Osteoblast (primary cell): ENCODE results near the gene FOXL3. TPM values are rescaled to one million over a fixed set of nuclear protein-coding genes. Genes with fewer than 3 reads are reported as not detected.

Source experiments
- DNase-seq: peaks from one replicate; pipeline ENCODE4 v3.0.0; 2011; ENCODE audit warnings: low spot score, mixed read lengths; ENCODE audit not compliant: insufficient read length; ENCODE audit errors: missing footprints
- H2AFZ ChIP-seq: 2 replicates; pipeline ENCODE4 v1.6.0; 2011; ENCODE audit warnings: mild to moderate bottlenecking, low read length
- H3K27ac ChIP-seq: 2 replicates; pipeline ENCODE4 v1.5.1; 2011; ENCODE audit warnings: mild to moderate bottlenecking, low read depth, low read length, moderate library complexity
- H3K27me3 ChIP-seq: 2 replicates; pipeline ENCODE4 v1.6.0; 2012; ENCODE audit warnings: mild to moderate bottlenecking, control low read depth, inconsistent platforms, low read length, moderate library complexity; ENCODE audit not compliant: insufficient read depth
- H3K36me3 ChIP-seq: 2 replicates; pipeline ENCODE4 v1.5.1; 2011; ENCODE audit warnings: mild to moderate bottlenecking, low read length, control low read depth, moderate library complexity; ENCODE audit not compliant: insufficient read depth
- H3K4me1 ChIP-seq: 2 replicates; pipeline ENCODE4 v1.5.1; 2011; ENCODE audit warnings: mild to moderate bottlenecking, low read length, control low read depth, moderate library complexity; ENCODE audit not compliant: insufficient read depth
- H3K4me2 ChIP-seq: 2 replicates; pipeline ENCODE4 v1.6.0; 2011; ENCODE audit warnings: mild to moderate bottlenecking, low read length; ENCODE audit not compliant: insufficient read depth
- H3K4me3 ChIP-seq: fragments of 200-600 bp; sonication (generic); 3 replicates; pipeline ENCODE4 v1.5.1; 2012; ENCODE audit warnings: mild to moderate bottlenecking, low read length, inconsistent platforms; ENCODE audit not compliant: insufficient read depth
- H3K79me2 ChIP-seq: 2 replicates; pipeline ENCODE4 v1.6.0; 2012; ENCODE audit warnings: mild to moderate bottlenecking, low read length, control low read depth, inconsistent platforms; ENCODE audit not compliant: insufficient read depth
- H3K9me3 ChIP-seq: 2 replicates; pipeline ENCODE4 v1.5.1; 2011; ENCODE audit warnings: low read depth, low read length, control low read depth
- H4K20me1 ChIP-seq: 2 replicates; pipeline ENCODE4 v1.6.0; 2012; ENCODE audit warnings: mild to moderate bottlenecking, low read length, control low read depth; ENCODE audit not compliant: insufficient read depth
- total RNA-seq: library from RNA; depleted of rRNA; stranded (reverse); fragments of >200 nt; gene quantifications from 2 replicates; pipeline ENCODE4 v1.2.3, GENCODE V29; 2012
- TF ChIP-seq, protein P1 (sequence below): IDR thresholded peaks from 2 replicates; pipeline ENCODE4 v1.5.1; 2011; ENCODE audit warnings: mild to moderate bottlenecking, low read depth, low read length, moderate library complexity; ENCODE audit errors: extremely low read depth

Gene FOXL3
- total RNA-seq, 1 donor: not detected

- TF ChIP-seq, protein P1, sequence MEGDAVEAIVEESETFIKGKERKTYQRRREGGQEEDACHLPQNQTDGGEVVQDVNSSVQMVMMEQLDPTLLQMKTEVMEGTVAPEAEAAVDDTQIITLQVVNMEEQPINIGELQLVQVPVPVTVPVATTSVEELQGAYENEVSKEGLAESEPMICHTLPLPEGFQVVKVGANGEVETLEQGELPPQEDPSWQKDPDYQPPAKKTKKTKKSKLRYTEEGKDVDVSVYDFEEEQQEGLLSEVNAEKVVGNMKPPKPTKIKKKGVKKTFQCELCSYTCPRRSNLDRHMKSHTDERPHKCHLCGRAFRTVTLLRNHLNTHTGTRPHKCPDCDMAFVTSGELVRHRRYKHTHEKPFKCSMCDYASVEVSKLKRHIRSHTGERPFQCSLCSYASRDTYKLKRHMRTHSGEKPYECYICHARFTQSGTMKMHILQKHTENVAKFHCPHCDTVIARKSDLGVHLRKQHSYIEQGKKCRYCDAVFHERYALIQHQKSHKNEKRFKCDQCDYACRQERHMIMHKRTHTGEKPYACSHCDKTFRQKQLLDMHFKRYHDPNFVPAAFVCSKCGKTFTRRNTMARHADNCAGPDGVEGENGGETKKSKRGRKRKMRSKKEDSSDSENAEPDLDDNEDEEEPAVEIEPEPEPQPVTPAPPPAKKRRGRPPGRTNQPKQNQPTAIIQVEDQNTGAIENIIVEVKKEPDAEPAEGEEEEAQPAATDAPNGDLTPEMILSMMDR: no peak
- Histone ChIP-seq H3K27me3 (no peaks in the 10 kb centered on the region), H3K4me1 (no peaks in the 10 kb centered on the region), H3K36me3 (peaks cover 95% of the 10 kb centered on the region), H4K20me1 (peaks cover 29% of the 10 kb centered on the region), H3K9me3 (no peaks in the 10 kb centered on the region), H2AFZ (no peak overlapping the region), H3K27ac (no peak overlapping the region), H3K4me3 (no peak overlapping the region), H3K4me2 (no peak overlapping the region), H3K79me2 (no peaks in the 10 kb centered on the region)
- no peak for DNase-seq
These were observed 39.0 kb upstream of the FOXL3 start for GRCh38 chr7:251005-251404.

GRCh38 chr7:251446-252175, 38.4 kb upstream of the FOXL3 start:
- Histone ChIP-seq H3K4me3 (no peak overlapping the region), H3K4me1 (no peaks in the 10 kb centered on the region), H3K27me3 (no peaks in the 10 kb centered on the region), H2AFZ (no peak overlapping the region), H3K27ac (no peak overlapping the region), H3K4me2 (no peak overlapping the region), H3K36me3 (peaks cover 95% of the 10 kb centered on the region), H4K20me1 (peaks cover 29% of the 10 kb centered on the region), H3K79me2 (no peaks in the 10 kb centered on the region), H3K9me3 (no peaks in the 10 kb centered on the region)
- TF ChIP-seq, protein P1: no peak
- DNase-seq: no peak

DNA sequence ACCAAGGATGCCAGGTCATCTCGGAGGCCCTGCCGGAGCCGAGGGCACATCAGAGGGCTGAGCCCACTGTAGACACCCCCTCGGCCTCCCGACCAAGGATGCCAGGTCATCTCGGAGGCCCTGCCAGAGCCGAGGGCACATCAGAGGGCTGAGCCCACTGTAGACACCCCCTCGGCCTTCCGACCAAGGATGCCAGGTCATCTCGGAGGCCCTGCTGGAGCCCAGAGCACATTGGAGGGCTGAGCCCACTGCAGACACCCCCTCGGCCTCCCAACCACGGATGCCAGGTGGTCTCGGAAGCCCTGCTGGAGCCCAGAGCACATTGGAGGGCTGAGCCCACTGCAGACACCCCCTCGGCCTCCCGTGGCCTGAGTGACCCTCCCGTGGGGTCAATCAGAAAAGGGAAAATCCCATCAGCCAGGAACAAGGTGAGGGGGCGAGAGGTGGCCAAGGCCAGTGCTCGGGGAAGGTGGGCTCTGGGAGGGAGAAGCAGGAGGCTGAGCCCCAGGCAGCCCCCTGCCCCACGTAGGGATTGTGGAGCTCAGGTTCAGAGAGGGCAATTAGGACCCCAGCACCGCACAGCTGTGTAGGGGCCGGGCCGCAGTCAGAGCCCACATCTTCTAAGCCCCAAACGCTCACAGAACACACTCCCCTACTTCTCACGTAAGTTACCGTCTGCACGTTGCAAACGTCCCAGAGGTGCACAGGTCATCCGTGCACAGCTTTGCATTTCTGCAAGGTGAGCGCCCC, 37.6 kb upstream of the FOXL3 start:
- Histone ChIP-seq H3K79me2 (no peaks in the 10 kb centered on the region), H3K36me3 (peaks cover 95% of the 10 kb centered on the region), H3K4me2 (no peak overlapping the region), H3K27me3 (no peaks in the 10 kb centered on the region), H4K20me1 (peaks cover 27% of the 10 kb centered on the region), H3K4me1 (no peaks in the 10 kb centered on the region), H3K9me3 (no peaks in the 10 kb centered on the region), H3K4me3 (no peak overlapping the region), H2AFZ (no peak overlapping the region), H3K27ac (no peak overlapping the region)
- TF ChIP-seq, protein P1: no peak
- no peak for DNase-seq

DNA sequence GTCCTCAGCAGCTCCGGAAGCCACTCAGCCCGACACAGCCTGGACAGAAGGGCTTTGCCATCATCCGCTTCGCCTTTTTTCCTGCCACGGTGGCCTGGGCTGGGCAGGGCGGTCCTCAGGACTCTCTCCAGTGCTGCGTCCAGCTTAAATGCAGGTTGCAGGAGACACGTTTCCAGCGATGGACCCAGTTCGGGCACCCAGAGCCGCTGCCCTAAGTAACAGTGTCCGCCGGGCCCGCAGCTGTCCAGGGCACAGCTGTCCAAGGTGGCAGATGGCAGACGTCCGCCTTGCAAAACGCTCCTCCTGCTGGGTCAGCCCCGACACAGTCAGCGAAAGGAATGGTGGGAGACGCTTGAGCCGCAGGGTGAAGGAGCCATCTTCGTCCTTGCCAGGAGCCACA, 37.0 kb upstream of the FOXL3 start:
- Histone ChIP-seq H3K79me2 (no peaks in the 10 kb centered on the region), H3K4me3 (no peak overlapping the region), H3K4me2 (no peak overlapping the region), H3K9me3 (no peaks in the 10 kb centered on the region), H3K36me3 (peaks cover 93% of the 10 kb centered on the region), H3K27ac (no peak overlapping the region), H4K20me1 (peaks cover 27% of the 10 kb centered on the region), H3K27me3 (no peaks in the 10 kb centered on the region), H2AFZ (no peak overlapping the region), H3K4me1 (no peaks in the 10 kb centered on the region)
- DNase-seq: peak; percentile 84
- TF ChIP-seq, protein P1: no peak
